Thyroid gland (tissue), 4 donors: Measurements from ENCODE around the gene PLXDC2. TPM values are rescaled to one million over a fixed set of nuclear protein-coding genes. Genes with fewer than 3 reads are reported as not detected.

ENCODE experiments used
- DNase-seq, 2 donors: peaks; one replicate each; pipeline ENCODE4 v3.0.0-alpha.2; 2019
- H3K27ac ChIP-seq, 3 donors: fragments of 200-600 bp; sonication (generic); 1 replicate in 2 of 3; 2 replicates in 1 of 3; pipeline ENCODE4 v1.5.1; 2016 to 2019; ENCODE audit warnings: mild to moderate bottlenecking in 1 of 3, moderate library complexity in 1 of 3
- H3K27me3 ChIP-seq: fragments of 200-600 bp; sonication (generic); one replicate; pipeline ENCODE4 v1.5.1; 2019
- H3K36me3 ChIP-seq, 2 donors: fragments of 200-600 bp; sonication (generic); one replicate each; pipeline ENCODE4 v1.5.1; 2016 to 2019
- H3K4me1 ChIP-seq, 2 donors: fragments of 200-600 bp; sonication (generic); one replicate each; pipeline ENCODE4 v1.5.1; 2017 to 2019
- H3K4me3 ChIP-seq, 3 donors: fragments of 200-600 bp; sonication (generic); replicated peaks in 1 of 3; 1 replicate in 2 of 3; 2 replicates in 1 of 3; pipeline ENCODE4 v1.5.1; 2016; ENCODE audit warnings: mild to moderate bottlenecking in 1 of 3
- H3K9me3 ChIP-seq: fragments of 200-600 bp; sonication (generic); one replicate; pipeline ENCODE4 v1.5.1; 2017
- POLR2A ChIP-seq, 2 donors: fragments of 450-650 bp; IDR thresholded peaks; one replicate each; pipeline ENCODE4 v1.6.1; 2017; ENCODE audit warnings: antibody characterized with exemption in 2 of 2, mild to moderate bottlenecking in 2 of 2, moderate library complexity in 1 of 2
- WGBS, 2 donors: methylation state at CpG; one replicate each; pipeline ENCODE4 v1.1.5; 2017; 5-methylcytosine and 5-hydroxymethylcytosine counted together
- intact Hi-C: fragments of 100-400 bp; cut with DNase I; formaldehyde crosslinking; loops from one replicate; pipeline ENCODE4 v1.15.1; 2023
- total RNA-seq, 4 donors: library from RNA; depleted of rRNA; stranded (reverse); fragments of >200 nt; gene quantifications; one replicate each; pipeline ENCODE4 v1.2.3, GENCODE V29; 2016
- TF ChIP-seq, protein P1 (sequence below), 6 experiments: fragments of 200-600 bp in 3 of 6; fragments of 450-650 bp in 3 of 6; sonication (generic) in 3 of 6; IDR thresholded peaks; one replicate each; pipeline ENCODE4 v1.5.1; 2016 to 2019; ENCODE audit warnings: antibody characterized with exemption in 6 of 6, mild to moderate bottlenecking in 2 of 6, inconsistent platforms in 1 of 6, moderate library complexity in 1 of 6

PLXDC2 gene
- total RNA-seq, 4 donors from 2014 or later, result 44.6 to 91.0 (median 47.6) TPM

DNA sequence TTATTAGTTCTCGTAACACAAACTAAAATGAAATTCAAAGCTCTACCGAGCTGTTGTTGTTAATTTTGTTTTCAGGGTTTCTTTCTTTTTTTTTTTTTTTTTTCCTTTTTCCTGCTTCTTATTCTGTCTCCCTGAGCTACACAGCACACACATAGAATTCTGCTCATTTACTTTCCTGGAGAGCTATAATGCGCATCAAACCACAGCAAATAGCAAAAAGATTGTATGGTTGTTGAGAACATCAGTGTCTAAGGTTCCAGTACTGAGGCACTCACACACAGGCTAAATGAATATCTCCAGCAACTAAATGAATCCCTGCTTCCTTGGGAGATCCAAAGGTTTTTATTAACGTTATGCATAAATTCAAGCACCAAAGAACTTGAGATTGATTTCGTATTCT, 418.3 kb downstream of the PLXDC2 start:
- Histone ChIP-seq H3K27me3 (no peaks in the 10 kb centered on the region), H3K9me3 (no peaks in the 10 kb centered on the region), H3K4me1 (no peaks in the 10 kb centered on the region), H3K36me3 (no peaks in the 10 kb centered on the region), H3K4me3 (no peak overlapping the region), H3K27ac (no peak overlapping the region)
- intact Hi-C loops, result no loop called here
- no peak for DNase-seq
- WGBS, 2 donors, result 95 to 96% methylated on average over 5 of the region's 5 CpGs
- TF ChIP-seq POLR2A (IDR thresholded peaks at IDR 0.05), result no peak
- TF ChIP-seq, protein P1, sequence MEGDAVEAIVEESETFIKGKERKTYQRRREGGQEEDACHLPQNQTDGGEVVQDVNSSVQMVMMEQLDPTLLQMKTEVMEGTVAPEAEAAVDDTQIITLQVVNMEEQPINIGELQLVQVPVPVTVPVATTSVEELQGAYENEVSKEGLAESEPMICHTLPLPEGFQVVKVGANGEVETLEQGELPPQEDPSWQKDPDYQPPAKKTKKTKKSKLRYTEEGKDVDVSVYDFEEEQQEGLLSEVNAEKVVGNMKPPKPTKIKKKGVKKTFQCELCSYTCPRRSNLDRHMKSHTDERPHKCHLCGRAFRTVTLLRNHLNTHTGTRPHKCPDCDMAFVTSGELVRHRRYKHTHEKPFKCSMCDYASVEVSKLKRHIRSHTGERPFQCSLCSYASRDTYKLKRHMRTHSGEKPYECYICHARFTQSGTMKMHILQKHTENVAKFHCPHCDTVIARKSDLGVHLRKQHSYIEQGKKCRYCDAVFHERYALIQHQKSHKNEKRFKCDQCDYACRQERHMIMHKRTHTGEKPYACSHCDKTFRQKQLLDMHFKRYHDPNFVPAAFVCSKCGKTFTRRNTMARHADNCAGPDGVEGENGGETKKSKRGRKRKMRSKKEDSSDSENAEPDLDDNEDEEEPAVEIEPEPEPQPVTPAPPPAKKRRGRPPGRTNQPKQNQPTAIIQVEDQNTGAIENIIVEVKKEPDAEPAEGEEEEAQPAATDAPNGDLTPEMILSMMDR (IDR thresholded peaks at IDR 0.05), result no peak

DNA sequence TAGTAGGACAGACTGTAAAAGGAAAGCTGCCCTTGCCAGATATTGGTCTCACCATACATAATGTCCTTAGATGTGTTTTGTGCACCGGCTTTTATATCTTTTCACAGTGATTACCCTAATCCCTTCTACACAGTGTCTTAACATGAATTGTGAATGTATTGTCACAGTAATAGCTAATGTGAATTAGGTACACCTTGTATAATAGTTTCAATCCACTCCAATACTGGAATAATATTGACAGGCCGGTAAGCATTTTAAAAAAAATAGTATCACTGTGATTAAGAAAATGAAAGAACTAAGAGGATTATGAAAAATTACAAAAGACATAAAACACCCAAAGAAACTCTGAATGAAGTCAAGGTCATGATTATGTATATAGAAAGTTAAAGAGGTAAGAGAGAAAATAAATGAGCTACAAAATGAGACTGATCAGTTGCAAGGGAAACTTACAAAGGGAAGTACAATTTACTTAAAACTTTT, 420.9 kb downstream of the PLXDC2 start:
- Histone ChIP-seq H3K36me3 (no peaks in the 10 kb centered on the region), H3K9me3 (no peaks in the 10 kb centered on the region), H3K27me3 (no peaks in the 10 kb centered on the region), H3K4me1 (no peaks in the 10 kb centered on the region), H3K27ac (no peak overlapping the region), H3K4me3 (no peak overlapping the region)
- WGBS, 2 donors, result 96% methylated on average over 2 of the region's 2 CpGs
- no peak for DNase-seq
- TF ChIP-seq POLR2A (IDR thresholded peaks at IDR 0.05), result no peak
- TF ChIP-seq, protein P1 (IDR thresholded peaks at IDR 0.05), result no peak
- intact Hi-C loops, result no loop called here

GRCh38 chr10:20237586-20237985, 421.4 kb downstream of the PLXDC2 start:
- Histone ChIP-seq H3K9me3 (no peaks in the 10 kb centered on the region), H3K27ac (no peak overlapping the region), H3K4me3 (no peak overlapping the region), H3K4me1 (no peaks in the 10 kb centered on the region), H3K36me3 (no peaks in the 10 kb centered on the region), H3K27me3 (no peaks in the 10 kb centered on the region)
- TF ChIP-seq, protein P1 (IDR thresholded peaks at IDR 0.05), result no peak
- no peak for TF ChIP-seq POLR2A (IDR thresholded peaks at IDR 0.05)
- intact Hi-C loops, result no loop called here
- DNase-seq, result no peak

DNA sequence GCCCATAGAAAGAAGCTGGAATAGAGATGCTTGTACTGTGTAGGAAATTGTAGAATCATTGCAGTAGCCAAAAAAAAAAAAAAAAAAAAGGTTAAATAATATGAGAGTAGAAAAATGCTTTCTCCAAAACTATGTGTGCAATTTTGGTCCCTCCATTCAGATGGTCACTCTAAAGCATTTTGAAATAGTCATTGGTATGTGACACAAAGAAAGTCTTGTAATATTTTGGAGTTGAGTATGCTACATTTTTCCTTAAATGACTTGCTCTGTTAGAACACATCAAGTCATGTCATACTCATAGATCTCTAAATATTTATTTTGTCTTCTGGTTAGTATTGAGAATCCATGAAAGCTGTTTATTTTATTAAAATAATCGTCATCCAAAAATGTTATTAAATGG, 424.4 kb downstream of the PLXDC2 start:
- no peaks in the 10 kb centered on the region for H3K27me3 ChIP-seq
- intact Hi-C loops, result no loop called here
- 88 to 96% methylated on average over 1 of the region's 1 CpG for WGBS, 2 donors
- no peak for DNase-seq
- no peaks in the 10 kb centered on the region for H3K4me1 ChIP-seq
- H3K4me3 ChIP-seq, result no peak overlapping the region
- no peak overlapping the region for H3K27ac ChIP-seq
- H3K36me3 ChIP-seq, result no peaks in the 10 kb centered on the region
- H3K9me3 ChIP-seq, result no peaks in the 10 kb centered on the region
- no peak for TF ChIP-seq POLR2A (IDR thresholded peaks at IDR 0.05)
- TF ChIP-seq, protein P1 (IDR thresholded peaks at IDR 0.05), result no peak

DNA sequence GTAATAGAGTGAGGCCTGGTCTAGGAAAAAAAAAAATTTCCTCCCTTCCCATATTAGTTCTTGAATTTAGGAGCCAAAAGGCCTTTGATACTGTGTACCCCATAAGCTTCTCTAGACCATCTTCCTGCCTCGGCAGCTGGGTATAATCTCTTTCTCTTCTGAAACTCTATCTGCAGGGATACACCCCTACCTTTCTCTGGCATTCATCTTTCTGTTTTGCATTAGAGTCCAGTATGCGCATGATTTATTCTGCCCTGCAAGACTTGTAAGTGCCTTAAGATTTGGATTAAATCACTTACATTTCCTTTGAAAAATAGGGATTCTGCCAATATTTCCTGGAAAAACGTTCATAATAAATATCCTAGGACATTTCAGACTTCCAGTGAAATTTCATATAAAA, 431.2 kb downstream of the PLXDC2 start:
- Histone ChIP-seq H3K27me3 (no peaks in the 10 kb centered on the region), H3K9me3 (no peaks in the 10 kb centered on the region), H3K4me1 (no peaks in the 10 kb centered on the region), H3K27ac (no peak overlapping the region), H3K4me3 (no peak overlapping the region), H3K36me3 (peaks cover 0 to 4% of the 10 kb centered on the region in 2 donors)
- DNase-seq, result no peak
- intact Hi-C loops, result no loop called here
- TF ChIP-seq, protein P1 (IDR thresholded peaks at IDR 0.05), result no peak
- TF ChIP-seq POLR2A (IDR thresholded peaks at IDR 0.05), result no peak
- WGBS, 2 donors, result 77 to 80% methylated on average over 3 of the region's 3 CpGs
